ENCODE data around the gene USP10. TPM values are rescaled to one million over a fixed set of nuclear protein-coding genes. Genes with fewer than 3 reads are reported as not detected.
"Not testable (repeated sequence)": the region's sequence is repeated elsewhere in the genome, so short reads cannot be mapped to it uniquely, and the experiment has no call there.

The USP10 gene
- total RNA-seq, 1 donor from 2014 or later: 128 TPM

DNA sequence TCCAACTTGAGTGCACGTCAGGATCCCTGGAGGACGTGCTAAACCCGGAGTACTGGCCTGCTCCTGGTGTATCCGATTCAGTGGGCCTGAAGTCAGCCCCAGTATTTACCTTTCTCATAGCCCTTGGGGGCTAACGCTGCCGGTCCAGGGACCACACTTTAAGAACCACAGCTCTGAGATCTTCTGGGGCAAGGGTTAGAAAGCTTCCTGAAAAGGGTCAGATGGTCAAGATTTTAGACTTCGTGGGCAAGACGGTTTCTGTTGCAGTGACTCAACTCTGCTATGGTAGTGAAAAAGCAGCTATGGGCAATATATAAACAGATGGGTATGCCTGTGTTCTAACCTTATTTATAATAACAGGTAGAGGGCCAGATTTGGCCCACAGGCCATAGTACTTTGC is 14.6 kb upstream of the USP10 start:
- DNase-seq (ENCODE audit: low spot score in 2 of 2, unreplicated experiment in 2 of 2): no peak
- Mint-ChIP-seq H3K9me3 (peaks cover 7% of the 10 kb centered on the region), H3K27me3 (ENCODE audit: low read depth) (peaks cover 11% of the 10 kb centered on the region), H3K36me3 (no peaks in the 10 kb centered on the region), H3K4me3 (no peak overlapping the region), H3K27ac (no peak overlapping the region), H3K4me1 (peaks cover 5% of the 10 kb centered on the region)
- TF ChIP-seq, protein P1, sequence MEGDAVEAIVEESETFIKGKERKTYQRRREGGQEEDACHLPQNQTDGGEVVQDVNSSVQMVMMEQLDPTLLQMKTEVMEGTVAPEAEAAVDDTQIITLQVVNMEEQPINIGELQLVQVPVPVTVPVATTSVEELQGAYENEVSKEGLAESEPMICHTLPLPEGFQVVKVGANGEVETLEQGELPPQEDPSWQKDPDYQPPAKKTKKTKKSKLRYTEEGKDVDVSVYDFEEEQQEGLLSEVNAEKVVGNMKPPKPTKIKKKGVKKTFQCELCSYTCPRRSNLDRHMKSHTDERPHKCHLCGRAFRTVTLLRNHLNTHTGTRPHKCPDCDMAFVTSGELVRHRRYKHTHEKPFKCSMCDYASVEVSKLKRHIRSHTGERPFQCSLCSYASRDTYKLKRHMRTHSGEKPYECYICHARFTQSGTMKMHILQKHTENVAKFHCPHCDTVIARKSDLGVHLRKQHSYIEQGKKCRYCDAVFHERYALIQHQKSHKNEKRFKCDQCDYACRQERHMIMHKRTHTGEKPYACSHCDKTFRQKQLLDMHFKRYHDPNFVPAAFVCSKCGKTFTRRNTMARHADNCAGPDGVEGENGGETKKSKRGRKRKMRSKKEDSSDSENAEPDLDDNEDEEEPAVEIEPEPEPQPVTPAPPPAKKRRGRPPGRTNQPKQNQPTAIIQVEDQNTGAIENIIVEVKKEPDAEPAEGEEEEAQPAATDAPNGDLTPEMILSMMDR (IDR thresholded peaks at IDR 0.05; ENCODE audit: unreplicated experiment): no peak

DNA sequence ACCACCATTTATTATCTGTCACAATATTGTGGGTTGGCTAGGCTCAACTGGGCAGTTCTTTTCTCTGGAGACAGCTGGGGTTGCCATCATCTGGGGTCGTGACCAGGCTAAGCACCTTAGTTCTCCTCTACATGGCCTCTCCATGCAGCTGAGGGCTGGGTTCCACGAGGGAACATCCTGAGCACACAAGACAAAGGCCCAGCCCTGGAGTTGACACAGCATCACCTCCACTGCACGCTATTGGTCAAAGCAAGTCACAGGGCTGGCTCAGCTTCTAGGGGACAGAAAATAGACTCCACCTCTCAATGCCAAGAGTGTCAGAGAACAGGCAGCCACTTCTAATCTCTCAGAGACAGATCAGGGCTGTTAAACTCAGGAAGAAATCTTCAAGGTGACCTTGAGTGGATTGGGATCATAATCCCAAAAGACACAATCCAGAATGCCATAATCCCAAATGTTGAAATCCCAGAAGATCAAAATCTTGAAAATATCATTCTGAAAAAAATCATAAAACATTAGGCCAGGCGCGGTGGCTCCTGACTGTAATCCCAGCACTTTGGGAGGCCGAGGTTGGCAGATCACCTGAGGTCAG is 13.0 kb upstream of the USP10 start:
- H3K4me1 Mint-ChIP-seq: peaks cover 15% of the 10 kb centered on the region
- H3K9me3 Mint-ChIP-seq: peaks cover 7% of the 10 kb centered on the region
- TF ChIP-seq, protein P1 (IDR thresholded peaks at IDR 0.05; ENCODE audit: unreplicated experiment): no peak
- H3K27ac Mint-ChIP-seq: no peak overlapping the region
- no peaks in the 10 kb centered on the region for H3K36me3 Mint-ChIP-seq
- H3K4me3 Mint-ChIP-seq: no peak overlapping the region
- peaks cover 11% of the 10 kb centered on the region for H3K27me3 Mint-ChIP-seq (ENCODE audit: low read depth)
- DNase-seq (ENCODE audit: low spot score in 2 of 2, unreplicated experiment in 2 of 2): no peak

DNA sequence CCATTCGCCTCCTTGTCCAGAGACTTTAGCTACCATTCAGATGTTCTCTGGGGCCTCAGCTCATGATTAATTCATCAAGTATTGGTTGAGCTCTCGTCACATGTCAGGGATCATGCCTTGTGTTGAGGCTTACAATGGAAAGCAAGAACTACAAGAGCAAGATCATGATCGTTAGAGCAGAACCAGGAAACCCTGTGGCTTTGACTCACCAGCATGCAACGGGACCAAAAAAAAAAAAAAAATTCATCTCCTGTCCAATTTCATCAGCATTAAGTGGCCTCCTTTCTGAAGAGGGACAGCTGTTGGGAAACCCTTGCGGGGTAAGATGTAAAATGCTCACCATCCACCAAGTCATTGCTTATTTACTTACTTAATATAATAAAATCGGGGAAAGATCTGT is 12.1 kb upstream of the USP10 start:
- H3K36me3 Mint-ChIP-seq: no peaks in the 10 kb centered on the region
- H3K4me3 Mint-ChIP-seq: no peak overlapping the region
- peaks cover 12% of the 10 kb centered on the region for H3K9me3 Mint-ChIP-seq
- H3K27me3 Mint-ChIP-seq (ENCODE audit: low read depth): peaks cover 11% of the 10 kb centered on the region
- TF ChIP-seq, protein P1 (IDR thresholded peaks at IDR 0.05; ENCODE audit: unreplicated experiment): no peak
- H3K27ac Mint-ChIP-seq: no peak overlapping the region
- DNase-seq (ENCODE audit: low spot score in 2 of 2, unreplicated experiment in 2 of 2): no peak
- H3K4me1 Mint-ChIP-seq: peaks cover 19% of the 10 kb centered on the region

DNA sequence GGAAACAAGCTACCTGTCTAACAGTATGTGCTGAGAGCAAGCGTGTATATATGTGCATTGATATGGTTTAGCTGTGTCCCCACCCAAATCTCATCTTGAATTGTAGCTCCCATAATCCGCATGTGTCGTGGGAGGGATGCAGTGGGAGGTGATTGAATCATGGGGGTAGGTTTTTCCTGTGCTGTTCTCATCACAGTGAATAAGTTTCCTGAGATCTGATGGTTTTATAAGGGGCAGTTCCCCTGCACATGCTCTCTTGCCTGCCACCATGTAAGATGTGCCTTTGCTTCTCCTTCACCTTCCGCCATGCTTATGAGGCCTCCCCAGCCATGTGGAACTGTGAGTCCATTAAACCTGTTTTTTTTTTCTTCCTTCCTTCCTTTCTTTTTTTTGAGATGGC is 11.6 kb upstream of the USP10 start:
- not testable (repeated sequence) for H3K4me3 Mint-ChIP-seq; H3K36me3 Mint-ChIP-seq; H3K27ac Mint-ChIP-seq; DNase-seq (ENCODE audit: low spot score in 2 of 2, unreplicated experiment in 2 of 2)
- H3K9me3 Mint-ChIP-seq: peaks cover 14% of the 10 kb centered on the region
- H3K4me1 Mint-ChIP-seq: peaks cover 19% of the 10 kb centered on the region
- peaks cover 11% of the 10 kb centered on the region for H3K27me3 Mint-ChIP-seq (ENCODE audit: low read depth)

DNA sequence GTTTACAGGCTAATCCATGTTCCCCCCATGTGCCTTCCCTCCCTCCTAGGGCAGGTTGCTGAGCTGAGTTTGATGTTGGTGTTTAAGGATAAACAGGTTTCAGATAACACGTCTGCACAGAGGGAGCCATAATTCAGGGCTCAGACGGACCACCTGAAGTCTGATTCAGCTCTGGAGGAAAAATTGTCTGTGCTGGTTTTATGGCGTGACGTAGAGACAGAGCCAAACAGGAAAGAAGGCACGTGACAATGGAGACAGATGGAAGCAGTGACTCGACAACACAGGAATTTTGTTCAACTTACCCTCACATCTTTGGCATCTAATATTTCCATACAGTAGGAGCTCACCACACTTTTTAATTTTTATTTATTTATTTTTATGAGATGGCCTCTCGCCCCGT is 10.7 kb upstream of the USP10 start:
- Mint-ChIP-seq H3K27ac (peak overlapping the region; percentile 76), H3K4me3 (no peak overlapping the region), H3K36me3 (no peaks in the 10 kb centered on the region), H3K4me1 (peaks cover 19% of the 10 kb centered on the region), H3K9me3 (peaks cover 14% of the 10 kb centered on the region), H3K27me3 (ENCODE audit: low read depth) (peaks cover 9% of the 10 kb centered on the region)
- no peak for DNase-seq (ENCODE audit: low spot score in 2 of 2, unreplicated experiment in 2 of 2)
- TF ChIP-seq, protein P1 (IDR thresholded peaks at IDR 0.05; ENCODE audit: unreplicated experiment): no peak

DNA sequence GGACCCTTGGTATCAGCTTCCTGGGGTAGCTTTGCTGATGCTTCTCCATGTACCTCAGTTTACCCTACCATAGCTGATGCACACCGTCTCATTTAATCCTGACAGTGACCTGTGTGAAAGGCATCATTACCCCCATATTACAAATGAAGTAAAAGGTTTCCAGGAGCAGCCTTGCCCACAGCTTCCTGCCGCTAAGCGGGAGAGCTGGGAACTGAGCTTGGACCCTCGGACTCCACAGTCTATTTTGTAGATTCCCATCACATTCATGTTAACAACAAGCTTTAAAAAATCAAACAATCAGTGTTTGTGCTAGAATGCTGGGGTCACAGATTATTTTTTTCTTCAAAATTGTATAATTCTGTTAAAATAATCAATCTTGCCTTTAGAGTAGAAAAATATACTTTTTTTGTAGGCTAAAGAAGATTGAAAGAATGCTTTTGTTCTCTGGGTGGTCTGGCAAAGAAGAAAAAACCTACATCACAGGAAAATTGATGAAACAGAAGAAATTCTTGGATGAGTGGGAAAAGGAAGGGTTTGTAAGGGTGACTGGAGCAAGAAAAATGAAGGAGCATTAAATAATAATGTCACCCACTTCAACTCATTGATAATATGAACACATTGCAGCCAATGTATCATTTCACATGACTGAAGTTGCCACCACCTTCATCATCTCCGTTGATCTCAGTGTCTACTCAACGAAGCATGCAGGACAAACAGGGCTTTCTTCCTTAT is 9.5 kb upstream of the USP10 start:
- Mint-ChIP-seq H3K27ac (no peak overlapping the region), H3K4me3 (no peak overlapping the region), H3K27me3 (ENCODE audit: low read depth) (no peaks in the 10 kb centered on the region), H3K9me3 (peaks cover 14% of the 10 kb centered on the region), H3K36me3 (no peaks in the 10 kb centered on the region), H3K4me1 (peaks cover 19% of the 10 kb centered on the region)
- TF ChIP-seq, protein P1 (IDR thresholded peaks at IDR 0.05; ENCODE audit: unreplicated experiment): no peak
- no peak for DNase-seq (ENCODE audit: low spot score in 2 of 2, unreplicated experiment in 2 of 2)

Data from mesothelial cell of epicardium (in vitro differentiated cells).